Measurements from ENCODE around the gene SPIN2B. TPM values are rescaled to one million over a fixed set of nuclear protein-coding genes. Genes with fewer than 3 reads are reported as not detected.

The SPIN2B gene
- total and polyA plus RNA-seq, 2 donors (not counting 3 experiments of a cell fraction or from before 2014, with no cell fraction given), result 7.1 to 8.8 TPM

DNA sequence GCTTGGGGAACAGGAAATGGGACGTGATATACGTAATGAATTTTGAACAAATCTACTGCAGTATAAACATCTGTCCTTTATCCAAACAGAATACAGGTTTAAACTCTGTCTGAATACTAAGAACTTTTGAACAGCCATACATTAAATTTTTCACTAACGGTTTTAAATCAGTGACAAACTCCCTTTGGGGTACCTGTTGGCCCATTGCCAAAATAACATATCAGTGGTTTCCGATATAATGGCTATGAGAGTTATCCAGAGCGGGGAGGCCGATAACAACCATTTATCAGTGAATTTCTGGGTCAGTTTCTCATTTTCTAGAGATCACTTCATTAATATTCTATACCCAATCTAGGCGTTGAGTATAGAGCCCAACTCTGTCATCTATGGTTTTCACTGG, 10.7 kb upstream of the SPIN2B start:
- CTCF ChIA-PET, result no interaction called here
- Histone ChIP-seq H3K36me3 (ENCODE audit: control insufficient read depth in 2 of 2, extremely low read depth in 1 of 2, insufficient read depth in 2 of 2, low read length in 2 of 2) (no peaks in the 10 kb centered on the region), H3K27ac (ENCODE audit: insufficient read depth, low read depth, low read length) (no peak overlapping the region), H3K9me3 (replicated peaks; ENCODE audit: control insufficient read depth, insufficient read depth, low read length) (no peaks in the 10 kb centered on the region), H2AFZ (ENCODE audit: low read depth, low read length) (no peak overlapping the region), H3K27me3 (ENCODE audit: control insufficient read depth in 2 of 2, insufficient read depth in 2 of 2, low read length in 2 of 2) (no peaks in the 10 kb centered on the region), H3K9me1 (replicated peaks; ENCODE audit: control insufficient read depth, extremely low read depth, insufficient read depth, low read length) (no peaks in the 10 kb centered on the region), H3K4me1 (ENCODE audit: control insufficient read depth, extremely low read depth, insufficient read depth, low read length) (no peaks in the 10 kb centered on the region), H4K20me1 (replicated peaks; ENCODE audit: control insufficient read depth, extremely low read depth, insufficient read depth, low read length) (no peaks in the 10 kb centered on the region), H3K4me2 (ENCODE audit: insufficient read depth, low read length) (no peak overlapping the region), H3K4me3 (replicated peaks in 1 of 3; ENCODE audit: insufficient read depth in 1 of 3, low read depth in 1 of 3, low read length in 3 of 3) (no peak overlapping the region), H3K79me2 (ENCODE audit: control insufficient read depth, insufficient read depth, low read length) (no peaks in the 10 kb centered on the region), H3K9ac (replicated peaks; ENCODE audit: extremely low read depth, insufficient read depth, low read length) (no peak overlapping the region)
- dilution Hi-C loops (cut with MboI; ENCODE audit: extremely low pct_ligation_motif_present, low sequenced_read_pairs) (no loop called here), intact Hi-C loops (cut with micrococcal nuclease) (no loop called here)
- no TSS peak for BruUV-seq (replicated peaks)
- TF ChIP-seq CTCF (IDR thresholded peaks at IDR 0.05; ENCODE audit: extremely low read depth in 1 of 2, insufficient read depth in 1 of 2, low read depth in 1 of 2, low read length in 2 of 2) (no peak), POLR2A (IDR thresholded peaks at IDR 0.05; ENCODE audit: low read depth, low read length) (no peak), MAX (IDR thresholded peaks at IDR 0.05; ENCODE audit: insufficient read depth, insufficient read length) (no peak), MYC (IDR thresholded peaks at IDR 0.05; ENCODE audit: low read depth, low read length) (no peak), EZH2 (IDR thresholded peaks at IDR 0.05; ENCODE audit: borderline replicate concordance, low read depth, low read length, severe bottlenecking) (no peak), FOS (IDR thresholded peaks at IDR 0.05; ENCODE audit: borderline replicate concordance, insufficient read depth, low read length) (no peak), POLR2AphosphoS5 (IDR thresholded peaks at IDR 0.05; ENCODE audit: insufficient read depth, low read depth, low read length) (no peak), JUN (IDR thresholded peaks at IDR 0.05; ENCODE audit: borderline replicate concordance, insufficient read depth, insufficient read length, low read depth) (no peak), GATA2 (IDR thresholded peaks at IDR 0.05; ENCODE audit: insufficient read depth, insufficient read length, low read depth, low read length) (no peak)
- DNase-seq (ENCODE audit: low read depth, low spot score) (no peak), FAIRE-seq (no peak)
- POLR2A ChIA-PET, result no interaction called here
